Chondrocyte (in vitro differentiated cells): ENCODE results near the gene ZNF655. TPM values are rescaled to one million over a fixed set of nuclear protein-coding genes. Genes with fewer than 3 reads are reported as not detected.

Source experiments
- DNase-seq: peaks from one replicate; pipeline ENCODE4 v3.0.0; 2021; ENCODE audit warnings: mixed read lengths, low spot score
- H3K27ac Mint-ChIP-seq: one replicate; pipeline ENCODE4 v1.8.0; 2021; ENCODE audit warnings: mild to moderate bottlenecking, moderate library complexity, mixed read lengths; ENCODE audit not compliant: unreplicated experiment
- H3K27me3 Mint-ChIP-seq: 2 replicates; pipeline ENCODE4 v1.8.0; 2021; ENCODE audit warnings: low read depth, mixed read lengths
- H3K36me3 Mint-ChIP-seq: 2 replicates; pipeline ENCODE4 v1.8.0; 2021; ENCODE audit warnings: low read depth, mixed read lengths
- H3K4me1 Mint-ChIP-seq: 2 replicates; pipeline ENCODE4 v1.8.0; 2021; ENCODE audit warnings: low read depth, mild to moderate bottlenecking, mixed read lengths
- H3K4me3 Mint-ChIP-seq: one replicate; pipeline ENCODE4 v1.8.0; 2021; ENCODE audit warnings: mild to moderate bottlenecking, moderate library complexity, mixed read lengths; ENCODE audit not compliant: unreplicated experiment
- H3K9me3 Mint-ChIP-seq: 2 replicates; pipeline ENCODE4 v1.8.0; 2021; ENCODE audit warnings: low read depth, mixed read lengths
- CTCF ChIP-seq: fragments of 200-600 bp; sonication (generic); IDR thresholded peaks from 2 replicates; pipeline ENCODE4 v1.5.0; 2021; ENCODE audit warnings: antibody characterized with exemption, mild to moderate bottlenecking, moderate library complexity
- total RNA-seq: library from RNA; stranded (reverse); gene quantifications from 3 replicates; pipeline ENCODE4 v1.2.1, GENCODE V29; 2021

Gene ZNF655
- total RNA-seq, 1 donor from 2014 or later, result 38.8 TPM

- DNase-seq, result no peak
- Mint-ChIP-seq H3K9me3 (no peaks in the 10 kb centered on the region), H3K4me1 (no peaks in the 10 kb centered on the region), H3K27me3 (no peaks in the 10 kb centered on the region), H3K27ac (no peak overlapping the region), H3K4me3 (no peak overlapping the region), H3K36me3 (no peaks in the 10 kb centered on the region)
- no peak for TF ChIP-seq CTCF
Observed at GRCh38 chr7:99601656-99602310, 43.3 kb downstream of the ZNF655 start.

- H3K9me3 Mint-ChIP-seq, result no peaks in the 10 kb centered on the region
- H3K27ac Mint-ChIP-seq, result no peak overlapping the region
- H3K4me1 Mint-ChIP-seq, result no peaks in the 10 kb centered on the region
- H3K4me3 Mint-ChIP-seq, result no peak overlapping the region
- DNase-seq, result no peak
- no peak for TF ChIP-seq CTCF
- no peaks in the 10 kb centered on the region for H3K27me3 Mint-ChIP-seq
- H3K36me3 Mint-ChIP-seq, result no peaks in the 10 kb centered on the region
Observed at GRCh38 chr7:99605527-99605926, 47.1 kb downstream of the ZNF655 start.

DNA sequence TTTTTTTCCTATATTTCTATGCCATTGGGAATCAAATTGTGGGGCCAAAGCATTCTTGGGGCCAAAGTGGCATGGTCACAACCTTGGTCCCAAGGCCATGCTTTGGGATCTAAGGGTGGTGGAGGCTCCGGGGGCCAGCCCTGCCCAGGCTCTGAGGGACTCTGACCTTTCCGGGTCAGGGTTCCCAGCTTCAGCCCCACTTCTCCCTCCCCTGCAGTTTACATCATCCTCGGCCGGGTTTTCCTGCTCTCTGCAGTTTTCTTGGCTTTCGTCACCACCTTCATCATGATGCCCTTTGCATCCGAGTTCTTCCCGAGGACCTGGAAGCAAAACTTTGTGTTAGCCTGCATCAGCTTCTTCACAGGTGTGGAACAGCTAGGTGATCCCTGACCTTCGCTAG, 48.1 kb downstream of the ZNF655 start:
- Mint-ChIP-seq H3K9me3 (no peaks in the 10 kb centered on the region), H3K27ac (no peak overlapping the region), H3K4me1 (no peaks in the 10 kb centered on the region), H3K36me3 (no peaks in the 10 kb centered on the region), H3K4me3 (no peak overlapping the region), H3K27me3 (no peaks in the 10 kb centered on the region)
- TF ChIP-seq CTCF, result no peak
- DNase-seq, result no peak

- no peak for TF ChIP-seq CTCF
- Mint-ChIP-seq H3K36me3 (no peaks in the 10 kb centered on the region), H3K9me3 (no peaks in the 10 kb centered on the region), H3K27ac (no peak overlapping the region), H3K4me3 (no peak overlapping the region), H3K4me1 (no peaks in the 10 kb centered on the region), H3K27me3 (no peaks in the 10 kb centered on the region)
- DNase-seq, result no peak
Observed at GRCh38 chr7:99607548-99607947, 49.1 kb downstream of the ZNF655 start.

DNA sequence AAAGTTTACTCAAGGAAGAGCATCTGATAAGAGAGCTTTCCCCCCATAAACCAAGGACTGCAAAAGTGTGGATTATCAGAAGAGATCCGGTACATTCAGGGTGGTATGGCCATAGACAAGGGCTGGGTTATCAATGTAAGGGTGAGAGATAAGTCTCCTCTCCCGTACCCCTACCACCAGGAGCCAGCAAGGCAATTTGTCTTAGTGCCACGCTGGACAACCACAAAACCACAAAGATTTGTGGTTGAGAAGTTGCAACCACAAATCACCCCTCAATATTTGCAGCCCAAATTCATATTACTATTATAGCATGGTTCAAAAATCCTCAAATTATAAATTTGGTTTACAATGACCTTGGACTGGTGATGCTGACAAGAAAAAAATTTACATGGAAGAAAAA, 56.1 kb downstream of the ZNF655 start:
- H3K27me3 Mint-ChIP-seq, result no peaks in the 10 kb centered on the region
- H3K9me3 Mint-ChIP-seq, result no peaks in the 10 kb centered on the region
- H3K36me3 Mint-ChIP-seq, result peaks cover 5% of the 10 kb centered on the region
- peaks cover 29% of the 10 kb centered on the region for H3K4me1 Mint-ChIP-seq
- TF ChIP-seq CTCF, result no peak
- H3K4me3 Mint-ChIP-seq, result no peak overlapping the region
- no peak overlapping the region for H3K27ac Mint-ChIP-seq
- DNase-seq, result no peak
